Colonic mucosa (tissue), 4 donors: ENCODE measurements around the gene MBIP. TPM values are rescaled to one million over a fixed set of nuclear protein-coding genes. Genes with fewer than 3 reads are reported as not detected.
"Not testable (repeated sequence)": the region's sequence is repeated elsewhere in the genome, so short reads cannot be mapped to it uniquely, and the experiment has no call there.

Experiments used
- DNase-seq: peaks from one replicate; pipeline ENCODE4 v3.0.0-alpha.2; 2020
- H3K27ac ChIP-seq: fragments of 200-600 bp; one replicate; pipeline ENCODE4 v1.8.0; 2021
- H3K27me3 ChIP-seq: fragments of 200-600 bp; one replicate; pipeline ENCODE4 v1.8.0; 2021
- H3K36me3 ChIP-seq: fragments of 200-600 bp; one replicate; pipeline ENCODE4 v1.8.0; 2021
- H3K4me1 ChIP-seq: fragments of 200-600 bp; one replicate; pipeline ENCODE4 v1.8.0; 2021; ENCODE audit warnings: mild to moderate bottlenecking
- H3K4me3 ChIP-seq: fragments of 200-600 bp; one replicate; pipeline ENCODE4 v1.8.0; 2021
- H3K9ac ChIP-seq, 2 donors: one replicate each; pipeline ENCODE4 v1.7.0; 2013; ENCODE audit warnings: control low read depth in 2 of 2, low read depth in 2 of 2, low read length in 2 of 2
- H3K9me3 ChIP-seq: fragments of 200-600 bp; one replicate; pipeline ENCODE4 v1.8.0; 2021
- CTCF ChIP-seq: fragments of 200-600 bp; IDR thresholded peaks from one replicate; pipeline ENCODE4 v1.8.0; 2022; ENCODE audit warnings: antibody characterized with exemption, mild to moderate bottlenecking
- intact Hi-C: fragments of 100-400 bp; cut with DNase I; formaldehyde crosslinking; loops from one replicate; pipeline ENCODE4 v1.14.1; 2022
- total RNA-seq, 2 donors: library from RNA; stranded (reverse); fragmentation: NEBNext Ultra II Directional in 1 of 2; extraction: Animal tissue kit (Norgen Biotek cat#: 25700) in 1 of 2; gene quantifications; one replicate each; pipeline ENCODE4 v1.2.1, GENCODE V29; 2021
- donor health status: healthy.
- donor health status: DM: no; HTN: no; CAD: no.
- donor health status: DM: no; HTN: no; CAD: no.

The MBIP gene
- total RNA-seq, 2 donors from 2014 or later, result 18.7 to 35.4 TPM

- no peak overlapping the region for H3K27ac ChIP-seq
- H3K9me3 ChIP-seq, result no peaks in the 10 kb centered on the region
- H3K4me3 ChIP-seq, result no peak overlapping the region
- H3K9ac ChIP-seq, result no peak overlapping the region
- no peaks in the 10 kb centered on the region for H3K36me3 ChIP-seq
- no peaks in the 10 kb centered on the region for H3K4me1 ChIP-seq
- no peaks in the 10 kb centered on the region for H3K27me3 ChIP-seq
- TF ChIP-seq CTCF, result no peak
- DNase-seq, result no peak
- intact Hi-C loops, result no loop called here
These were observed 40.9 kb upstream of the MBIP start for GRCh38 chr14:36361210-36361853.

- Histone ChIP-seq H3K36me3 (no peaks in the 10 kb centered on the region), H3K27ac (no peak overlapping the region), H3K4me1 (no peaks in the 10 kb centered on the region), H3K27me3 (no peaks in the 10 kb centered on the region), H3K9me3 (no peaks in the 10 kb centered on the region), H3K9ac (no peak overlapping the region), H3K4me3 (no peak overlapping the region)
- no peak for DNase-seq
- intact Hi-C loops, result no loop called here
- no peak for TF ChIP-seq CTCF
These were observed 36.4 kb upstream of the MBIP start for GRCh38 chr14:36356862-36357261.

GRCh38 chr14:36346052-36346451, 25.6 kb upstream of the MBIP start:
- no peak for TF ChIP-seq CTCF
- Histone ChIP-seq H3K36me3 (no peaks in the 10 kb centered on the region), H3K9me3 (no peaks in the 10 kb centered on the region), H3K27ac (no peak overlapping the region), H3K4me1 (no peaks in the 10 kb centered on the region), H3K4me3 (no peak overlapping the region), H3K27me3 (no peaks in the 10 kb centered on the region), H3K9ac (no peak overlapping the region)
- intact Hi-C loops, result no loop called here
- no peak for DNase-seq

- no peak for DNase-seq
- no peak for TF ChIP-seq CTCF
These were observed 23.8 kb upstream of the MBIP start for GRCh38 chr14:36344211-36344610.

GRCh38 chr14:36341811-36342210, 21.4 kb upstream of the MBIP start:
- DNase-seq, H3K27ac ChIP-seq, H3K27me3 ChIP-seq, H3K4me3 ChIP-seq, H3K9me3 ChIP-seq, H3K4me1 ChIP-seq, intact Hi-C loops, H3K9ac ChIP-seq, H3K36me3 ChIP-seq: not testable (repeated sequence)

More at GRCh38 chr14:36344211-36344610, 23.8 kb upstream of the MBIP start:
- no peaks in the 10 kb centered on the region for H3K4me1 ChIP-seq
- H3K27ac ChIP-seq, result no peak overlapping the region
- intact Hi-C loops, result no loop called here
- no peaks in the 10 kb centered on the region for H3K27me3 ChIP-seq
- H3K36me3 ChIP-seq, result no peaks in the 10 kb centered on the region
- H3K4me3 ChIP-seq, result no peak overlapping the region
- H3K9me3 ChIP-seq, result no peaks in the 10 kb centered on the region
- H3K9ac ChIP-seq, result no peak overlapping the region

- H3K27me3 ChIP-seq, result no peaks in the 10 kb centered on the region
- no peak for TF ChIP-seq CTCF
- no peak overlapping the region for H3K4me3 ChIP-seq
- DNase-seq, result no peak
- no peak overlapping the region for H3K9ac ChIP-seq
- H3K36me3 ChIP-seq, result no peaks in the 10 kb centered on the region
- intact Hi-C loops, result no loop called here
- no peak overlapping the region for H3K27ac ChIP-seq
- no peaks in the 10 kb centered on the region for H3K9me3 ChIP-seq
- no peaks in the 10 kb centered on the region for H3K4me1 ChIP-seq
These were observed 19.9 kb upstream of the MBIP start for GRCh38 chr14:36340276-36340890.
